ENCODE results near the gene SIAH3.
A peak's percentile ranks its signal among the peaks of the same experiment; 100 is the strongest.

SIAH3 gene

GRCh38 chr13:45733361-45733760 is 118.2 kb downstream of the SIAH3 start:
- Histone ChIP-seq H3K4me2 (no peak overlapping the region), H3K4me3 (IDR thresholded peaks at IDR 0.05; ENCODE audit: insufficient read depth, low read depth, low read length) (no peak overlapping the region), H4K20me1 (ENCODE audit: insufficient read depth) (no peaks in the 10 kb centered on the region), H3K36me3 (ENCODE audit: insufficient read depth) (no peaks in the 10 kb centered on the region), H3K4me1 (ENCODE audit: low read depth, poor library complexity, severe bottlenecking) (peaks cover 12% of the 10 kb centered on the region), H2AFZ (ENCODE audit: low read depth) (no peak overlapping the region), H3K27me3 (ENCODE audit: insufficient read depth, low read depth) (no peaks in the 10 kb centered on the region), H3K9ac (no peak overlapping the region), H3K79me2 (ENCODE audit: insufficient read depth, low read depth) (no peaks in the 10 kb centered on the region), H3K27ac (no peak overlapping the region)
- no peak for TF ChIP-seq CTCF (conservative IDR thresholded peaks at IDR 0.05; ENCODE audit: low read depth, low read length)

GRCh38 chr13:45732916-45733315 is 118.6 kb downstream of the SIAH3 start:
- H3K79me2 ChIP-seq (ENCODE audit: insufficient read depth, low read depth) = no peaks in the 10 kb centered on the region
- no peak overlapping the region for H3K4me3 ChIP-seq (IDR thresholded peaks at IDR 0.05; ENCODE audit: insufficient read depth, low read depth, low read length)
- H3K27me3 ChIP-seq (ENCODE audit: insufficient read depth, low read depth) = no peaks in the 10 kb centered on the region
- H3K4me1 ChIP-seq (ENCODE audit: low read depth, poor library complexity, severe bottlenecking) = peaks cover 9% of the 10 kb centered on the region
- no peak for TF ChIP-seq CTCF (conservative IDR thresholded peaks at IDR 0.05; ENCODE audit: low read depth, low read length)
- H3K27ac ChIP-seq = no peak overlapping the region
- H4K20me1 ChIP-seq (ENCODE audit: insufficient read depth) = no peaks in the 10 kb centered on the region
- H2AFZ ChIP-seq (ENCODE audit: low read depth) = no peak overlapping the region
- no peak overlapping the region for H3K4me2 ChIP-seq
- no peaks in the 10 kb centered on the region for H3K36me3 ChIP-seq (ENCODE audit: insufficient read depth)
- no peak overlapping the region for H3K9ac ChIP-seq

DNA sequence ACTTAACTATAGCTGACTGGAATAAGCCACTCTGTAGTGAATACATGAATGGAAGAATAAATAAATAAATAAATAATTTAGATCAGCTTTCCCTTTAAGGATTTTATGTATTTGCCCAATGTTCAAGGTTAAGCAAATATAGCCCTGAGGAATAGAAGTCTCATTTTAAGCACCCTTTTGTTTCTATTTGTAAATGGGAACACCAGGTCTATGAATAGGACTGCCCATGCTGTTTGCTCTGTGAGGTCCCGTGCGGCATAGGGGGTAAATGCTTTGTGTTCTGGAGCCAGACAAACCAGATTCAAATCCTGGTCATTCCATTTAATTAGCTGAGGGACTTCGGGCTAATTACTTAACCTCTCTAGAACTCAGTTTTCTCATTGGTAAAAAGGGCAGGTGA is 120.1 kb downstream of the SIAH3 start:
- Histone ChIP-seq H3K4me3 (IDR thresholded peaks at IDR 0.05; ENCODE audit: insufficient read depth, low read depth, low read length) (no peak overlapping the region), H3K4me1 (ENCODE audit: low read depth, poor library complexity, severe bottlenecking) (no peaks in the 10 kb centered on the region), H3K27ac (no peak overlapping the region), H2AFZ (ENCODE audit: low read depth) (no peak overlapping the region), H3K27me3 (ENCODE audit: insufficient read depth, low read depth) (no peaks in the 10 kb centered on the region), H3K36me3 (ENCODE audit: insufficient read depth) (no peaks in the 10 kb centered on the region), H4K20me1 (ENCODE audit: insufficient read depth) (no peaks in the 10 kb centered on the region), H3K4me2 (no peak overlapping the region), H3K79me2 (ENCODE audit: insufficient read depth, low read depth) (no peaks in the 10 kb centered on the region), H3K9ac (no peak overlapping the region)
- TF ChIP-seq CTCF (conservative IDR thresholded peaks at IDR 0.05; ENCODE audit: low read depth, low read length) = no peak

DNA sequence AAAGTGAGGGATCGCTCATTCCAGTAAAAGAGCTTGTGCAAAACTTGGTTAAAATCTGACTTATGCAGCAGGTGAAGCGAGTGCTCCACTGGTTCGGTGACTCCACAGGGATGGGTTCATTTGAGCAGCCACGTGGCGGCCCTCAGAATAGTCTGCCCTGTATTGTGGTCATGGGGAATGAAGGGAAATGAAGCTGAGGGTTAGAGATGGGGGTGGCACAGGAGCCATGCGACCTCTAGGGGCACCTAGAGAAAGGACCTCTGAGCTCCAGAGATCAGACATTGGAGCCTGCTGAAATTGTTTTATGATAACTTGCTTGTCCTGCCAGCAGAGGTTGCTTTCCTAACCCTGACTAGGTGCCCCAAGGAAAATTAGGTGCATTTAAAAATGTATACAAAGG is 122.8 kb downstream of the SIAH3 start:
- H2AFZ ChIP-seq (ENCODE audit: low read depth) = no peak overlapping the region
- H3K4me3 ChIP-seq (IDR thresholded peaks at IDR 0.05; ENCODE audit: insufficient read depth, low read depth, low read length) = no peak overlapping the region
- no peaks in the 10 kb centered on the region for H3K27me3 ChIP-seq (ENCODE audit: insufficient read depth, low read depth)
- H4K20me1 ChIP-seq (ENCODE audit: insufficient read depth) = no peaks in the 10 kb centered on the region
- no peaks in the 10 kb centered on the region for H3K79me2 ChIP-seq (ENCODE audit: insufficient read depth, low read depth)
- peak; percentile 49 for TF ChIP-seq CTCF (conservative IDR thresholded peaks at IDR 0.05; ENCODE audit: low read depth, low read length)
- H3K9ac ChIP-seq = no peak overlapping the region
- H3K4me1 ChIP-seq (ENCODE audit: low read depth, poor library complexity, severe bottlenecking) = no peaks in the 10 kb centered on the region
- H3K36me3 ChIP-seq (ENCODE audit: insufficient read depth) = no peaks in the 10 kb centered on the region
- no peak overlapping the region for H3K27ac ChIP-seq
- no peak overlapping the region for H3K4me2 ChIP-seq
